ENCODE results near the gene PGBD5.

DNA sequence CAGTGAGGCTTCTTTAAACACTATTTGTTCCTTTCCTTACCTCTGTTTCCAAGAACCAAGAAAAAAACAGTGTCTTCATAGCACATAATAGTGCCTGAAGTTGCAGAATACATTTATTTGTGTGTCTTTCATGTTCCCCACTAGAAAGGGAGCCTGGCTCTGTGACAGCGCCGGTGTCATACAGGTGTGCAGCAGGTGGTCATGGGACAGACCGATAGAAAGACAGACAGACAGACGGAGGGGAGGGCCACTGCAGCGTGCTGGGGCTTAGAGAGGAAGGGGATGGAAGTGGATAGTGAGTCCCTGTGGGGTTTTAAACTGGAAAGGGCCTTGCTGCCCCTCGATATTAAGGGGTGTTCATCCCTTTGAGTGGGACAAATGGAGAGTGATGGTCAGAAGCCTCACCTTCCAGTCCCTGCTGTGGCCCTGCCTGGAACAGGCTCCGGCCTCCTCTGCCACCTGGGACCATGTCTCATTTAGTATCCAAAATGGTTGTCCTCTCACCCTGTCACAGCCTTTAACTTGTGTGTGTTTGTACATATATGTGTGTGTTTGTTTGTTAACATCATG lies 152.9 kb downstream of the PGBD5 start:
- TF ChIP-seq CTCF (IDR thresholded peaks at IDR 0.05; ENCODE audit: low read depth, low read length) (no peak), EZH2phosphoT487 (IDR thresholded peaks at IDR 0.05; ENCODE audit: low read depth) (no peak)
